ENCODE measurements around the gene TMEM95. TPM values are rescaled to one million over a fixed set of nuclear protein-coding genes. Genes with fewer than 3 reads are reported as not detected.
A peak's percentile ranks its signal among the peaks of the same experiment; 100 is the strongest.

TMEM95 gene
- total RNA-seq, 1 experiment from 2014 or later, result not detected

- DNase-seq (ENCODE audit: low read depth), result peak; percentile 99
Observed at GRCh38 chr17:7403977-7404736, 49.2 kb downstream of the TMEM95 start, which contains the start of gene TMEM256. TSS of gene TMEM256 (minus strand) at chr17:7404097. CDS start at chr17:7404084, 13 bp downstream.

GRCh38 chr17:7404737-7405349, 49.9 kb downstream of the TMEM95 start:
- DNase-seq (ENCODE audit: low read depth), result peak; percentile 26

DNA sequence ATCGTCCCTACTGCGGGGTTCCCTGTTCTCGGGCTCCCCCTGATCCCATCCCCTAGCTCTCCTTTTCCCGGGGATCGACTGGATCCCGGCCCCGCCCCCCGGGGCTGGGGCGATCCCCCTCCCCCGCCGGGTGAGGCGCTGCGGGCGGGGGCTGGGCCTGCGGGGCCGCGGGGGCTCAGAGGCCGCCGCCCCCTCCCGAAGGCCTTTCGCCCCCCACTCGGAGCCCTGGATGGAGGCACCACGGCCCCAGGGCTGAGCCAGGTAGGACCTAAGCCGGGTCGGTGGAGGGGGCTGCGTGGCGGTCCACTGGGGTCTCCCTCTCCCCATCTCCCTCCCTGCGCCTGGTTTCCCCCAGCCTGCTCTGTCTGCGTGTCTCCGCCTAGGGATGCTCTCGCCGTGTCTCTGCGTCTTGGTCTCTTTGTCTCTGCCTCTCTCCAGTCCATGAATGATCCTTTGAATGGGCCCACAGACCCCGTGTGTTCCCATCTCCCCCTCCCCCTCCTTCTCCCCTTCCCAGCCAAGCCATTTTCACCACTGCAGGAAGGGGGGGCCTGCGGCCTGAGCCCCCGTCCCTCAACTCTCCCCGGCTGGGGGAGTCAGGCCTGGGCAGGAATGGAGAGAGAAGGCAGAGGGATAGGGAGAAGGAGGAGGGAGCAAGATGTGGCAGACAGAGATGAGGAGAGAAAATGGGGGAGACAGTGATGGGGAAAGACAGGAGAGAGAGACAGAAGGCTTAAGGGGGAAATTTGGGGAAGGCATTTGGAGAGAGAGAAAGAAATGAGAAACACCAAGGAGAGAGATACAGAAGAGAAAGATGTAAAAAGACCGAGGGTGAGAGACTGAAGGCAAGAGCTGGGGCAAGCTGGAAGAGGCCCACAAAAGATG, 50.6 kb downstream of the TMEM95 start:
- DNase-seq (ENCODE audit: low read depth), result no peak

- DNase-seq (ENCODE audit: low read depth), result no peak
Observed at GRCh38 chr17:7406235-7406825, 51.4 kb downstream of the TMEM95 start.

Other genes starting within 250 kb of the TMEM95 start
- gene ASGR2, start 240.3 kb upstream of the TMEM95 start, total RNA-seq (2014; rRNA removed; shearing (Covaris generic)), result not detected in 2 replicates
- gene ASGR1, start 175.8 kb upstream of the TMEM95 start, total RNA-seq (2014; rRNA removed; shearing (Covaris generic)), result not detected in 2 replicates
- gene DLG4, start 135.3 kb upstream of the TMEM95 start, total RNA-seq (2014; rRNA removed; shearing (Covaris generic)), result 4.7 and 7.8 TPM in 2 replicates
- gene ACADVL, start 135.2 kb upstream of the TMEM95 start, total RNA-seq (2014; rRNA removed; shearing (Covaris generic)), result 294 and 491 TPM in 2 replicates
- gene DVL2, start 120.6 kb upstream of the TMEM95 start, total RNA-seq (2014; rRNA removed; shearing (Covaris generic)), result 23.9 and 39.1 TPM in 2 replicates
- gene PHF23, start 115.7 kb upstream of the TMEM95 start, total RNA-seq (2014; rRNA removed; shearing (Covaris generic)), result 49.6 and 53.3 TPM in 2 replicates
- gene GABARAP, start 112.7 kb upstream of the TMEM95 start, total RNA-seq (2014; rRNA removed; shearing (Covaris generic)), result 575 and 595 TPM in 2 replicates
- gene CTDNEP1, start 103.4 kb upstream of the TMEM95 start, total RNA-seq (2014; rRNA removed; shearing (Covaris generic)), result 38.4 and 42.6 TPM in 2 replicates
- gene ELP5, start 102.9 kb upstream of the TMEM95 start, total RNA-seq (2014; rRNA removed; shearing (Covaris generic)), result 75.1 and 75.3 TPM in 2 replicates
- gene CLDN7, start 92.7 kb upstream of the TMEM95 start, total RNA-seq (2014; rRNA removed; shearing (Covaris generic)), result 0.10 and 2.4 TPM in 2 replicates
- gene SLC2A4, start 73.4 kb upstream of the TMEM95 start, total RNA-seq (2014; rRNA removed; shearing (Covaris generic)), result 0.44 TPM in 1 of 2 replicates, not detected in the other
- gene YBX2, start 60.5 kb upstream of the TMEM95 start, total RNA-seq (2014; rRNA removed; shearing (Covaris generic)), result 0.39 and 0.79 TPM in 2 replicates
- 428 and 432 TPM in 2 replicates for gene EIF5A, start 47.5 kb upstream of the TMEM95 start, total RNA-seq (2014; rRNA removed; shearing (Covaris generic))
- 94.3 and 118 TPM in 2 replicates for gene GPS2, start 39.8 kb upstream of the TMEM95 start, total RNA-seq (2014; rRNA removed; shearing (Covaris generic))
- gene NEURL4, start 25.8 kb upstream of the TMEM95 start, total RNA-seq (2014; rRNA removed; shearing (Covaris generic)), result 3.6 and 8.0 TPM in 2 replicates
- gene ACAP1, start 18.6 kb upstream of the TMEM95 start, total RNA-seq (2014; rRNA removed; shearing (Covaris generic)), result not detected in 2 replicates
- 3.5 and 7.1 TPM in 2 replicates for gene KCTD11, start 3.0 kb upstream of the TMEM95 start, total RNA-seq (2014; rRNA removed; shearing (Covaris generic))
- gene TNK1, start 25.9 kb downstream of the TMEM95 start, total RNA-seq (2014; rRNA removed; shearing (Covaris generic)), result 0.62 and 0.67 TPM in 2 replicates
- gene PLSCR3, start 39.4 kb downstream of the TMEM95 start, total RNA-seq (2014; rRNA removed; shearing (Covaris generic)), result 17.0 and 29.2 TPM in 2 replicates
- 122 and 146 TPM in 2 replicates for gene TMEM256, start 48.9 kb downstream of the TMEM95 start, total RNA-seq (2014; rRNA removed; shearing (Covaris generic))
- 8.9 and 16.5 TPM in 2 replicates for gene NLGN2, start 52.7 kb downstream of the TMEM95 start, total RNA-seq (2014; rRNA removed; shearing (Covaris generic))
- not detected in 2 replicates for gene SPEM1, start 65.2 kb downstream of the TMEM95 start, total RNA-seq (2014; rRNA removed; shearing (Covaris generic))
- not detected in 2 replicates for gene SPEM2, start 70.5 kb downstream of the TMEM95 start, total RNA-seq (2014; rRNA removed; shearing (Covaris generic))
- gene SPEM3, start 73.7 kb downstream of the TMEM95 start, total RNA-seq (2014; rRNA removed; shearing (Covaris generic)), result not detected in 2 replicates
- 5.3 and 10.0 TPM in 2 replicates for gene TMEM102, start 80.3 kb downstream of the TMEM95 start, total RNA-seq (2014; rRNA removed; shearing (Covaris generic))
- 3.7 and 5.0 TPM in 2 replicates for gene FGF11, start 84.4 kb downstream of the TMEM95 start, total RNA-seq (2014; rRNA removed; shearing (Covaris generic))
- 10.7 and 16.6 TPM in 2 replicates for gene CHRNB1, start 89.9 kb downstream of the TMEM95 start, total RNA-seq (2014; rRNA removed; shearing (Covaris generic))
- 13.9 and 26.7 TPM in 2 replicates for gene ZBTB4, start 124.5 kb downstream of the TMEM95 start, total RNA-seq (2014; rRNA removed; shearing (Covaris generic))
- not detected in 2 replicates for gene SLC35G6, start 126.3 kb downstream of the TMEM95 start, total RNA-seq (2014; rRNA removed; shearing (Covaris generic))
- gene POLR2A, start 129.2 kb downstream of the TMEM95 start, total RNA-seq (2014; rRNA removed; shearing (Covaris generic)), result 15.2 and 26.1 TPM in 2 replicates
- gene TNFSF12, start 193.9 kb downstream of the TMEM95 start, total RNA-seq (2014; rRNA removed; shearing (Covaris generic)), result 13.3 and 20.3 TPM in 2 replicates
- gene TNFSF13, start 203.6 kb downstream of the TMEM95 start, total RNA-seq (2014; rRNA removed; shearing (Covaris generic)), result 3.2 and 4.2 TPM in 2 replicates
- 75.1 and 88.2 TPM in 2 replicates for gene SENP3, start 206.8 kb downstream of the TMEM95 start, total RNA-seq (2014; rRNA removed; shearing (Covaris generic))
- gene CD68, start 224.5 kb downstream of the TMEM95 start, total RNA-seq (2014; rRNA removed; shearing (Covaris generic)), result 120 and 147 TPM in 2 replicates
- gene MPDU1, start 228.7 kb downstream of the TMEM95 start, total RNA-seq (2014; rRNA removed; shearing (Covaris generic)), result 216 and 398 TPM in 2 replicates
- not detected in 2 replicates for gene SOX15, start 234.9 kb downstream of the TMEM95 start, total RNA-seq (2014; rRNA removed; shearing (Covaris generic))